NOMO-1 treated with DMSO at 0.1 percent for 48 hours (cell line): ENCODE measurements around the gene VDAC2.
"Not testable (repeated sequence)": the region's sequence is repeated elsewhere in the genome, so short reads cannot be mapped to it uniquely, and the experiment has no call there.

Experiments used
- DNase-seq: peaks from one replicate; lab custom pipeline; 2025; ENCODE audit not compliant: unreplicated experiment; lab: John Stamatoyannopoulos, UW

VDAC2 gene

DNA sequence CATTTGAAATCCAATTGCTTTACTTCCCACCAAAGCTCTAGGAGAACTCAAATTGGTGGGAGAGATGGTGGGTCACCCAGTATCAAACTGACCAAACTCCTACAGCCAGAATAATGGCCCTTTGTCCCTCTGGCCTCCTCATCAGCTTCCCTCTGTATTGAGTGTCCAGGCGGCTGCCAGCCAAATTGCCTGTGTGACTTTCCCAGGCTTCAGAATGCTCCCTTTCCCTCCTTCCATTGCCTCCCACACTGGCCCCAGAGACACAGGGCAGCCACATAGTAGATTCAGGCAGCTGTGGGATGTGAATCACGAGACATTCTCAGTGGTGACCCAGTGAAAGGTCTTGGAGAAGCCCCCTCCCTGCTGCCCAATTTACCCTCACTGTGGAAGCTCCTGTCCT is 12.7 kb upstream of the VDAC2 start:
- DNase-seq = no peak

- DNase-seq = not testable (repeated sequence)
Observed at GRCh38 chr10:75199949-75200348, 10.6 kb upstream of the VDAC2 start.

DNA sequence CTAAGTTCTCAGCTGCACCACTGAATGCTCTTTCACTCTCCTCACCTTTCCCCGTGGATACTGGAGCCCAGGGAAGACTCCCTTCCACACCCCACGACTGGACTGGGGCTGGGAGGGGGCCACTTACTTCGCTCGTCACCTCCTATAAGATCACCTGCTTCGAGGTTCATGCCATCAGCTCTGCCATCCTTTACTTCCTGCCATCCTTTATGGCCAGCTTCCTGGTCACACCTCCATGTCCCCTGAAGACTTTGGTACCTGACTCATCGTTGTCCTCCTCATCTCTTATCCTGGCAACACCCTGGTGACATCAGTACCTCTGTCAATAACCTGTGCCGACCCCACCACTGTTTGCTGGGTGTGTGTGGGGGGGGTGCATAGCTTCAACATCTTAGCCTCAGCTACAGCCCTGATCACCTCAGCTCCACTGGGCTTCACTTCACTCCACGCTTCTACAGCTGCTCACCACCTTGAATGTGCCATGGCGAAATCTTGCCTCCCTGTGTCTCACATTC is 8.7 kb upstream of the VDAC2 start:
- DNase-seq = no peak

- DNase-seq = no peak
Observed at GRCh38 chr10:75202321-75203045, 8.1 kb upstream of the VDAC2 start.

DNA sequence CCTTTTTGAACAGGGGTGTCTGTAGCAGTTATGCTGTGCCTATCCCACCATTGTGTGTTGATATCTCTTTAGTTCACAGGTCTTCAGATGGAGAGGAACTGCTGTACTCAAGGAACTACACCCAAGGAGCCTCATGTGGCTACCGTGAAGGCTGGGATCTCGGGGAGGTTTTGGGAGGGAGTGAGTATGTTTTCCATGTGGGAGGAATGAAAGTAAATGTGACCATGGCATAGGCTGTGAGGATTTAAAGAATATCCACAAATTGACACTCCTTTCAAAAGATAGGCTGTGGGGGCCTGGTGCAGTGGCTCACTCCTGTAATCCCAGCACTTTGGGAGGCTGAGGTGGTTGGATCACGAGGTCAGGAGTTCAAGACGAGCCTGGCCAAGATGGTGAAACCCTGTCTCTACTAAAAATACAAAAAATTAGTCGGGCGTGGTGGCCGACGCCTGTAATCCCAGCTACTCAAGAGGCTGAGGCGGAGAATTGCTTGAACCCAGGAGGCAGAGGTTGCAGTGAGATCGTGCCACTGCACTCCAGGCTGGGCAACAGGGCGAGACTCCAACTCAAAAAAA is 7.5 kb upstream of the VDAC2 start:
- not testable (repeated sequence) for DNase-seq

GRCh38 chr10:75203724-75204123 is 6.9 kb upstream of the VDAC2 start:
- DNase-seq = no peak

GRCh38 chr10:75205908-75206307 is 4.7 kb upstream of the VDAC2 start:
- DNase-seq = no peak

GRCh38 chr10:75206638-75207037 is 4.0 kb upstream of the VDAC2 start:
- DNase-seq = not testable (repeated sequence)

GRCh38 chr10:75207079-75207856 is 3.3 kb upstream of the VDAC2 start:
- DNase-seq = no peak

- DNase-seq = no peak
Observed at GRCh38 chr10:75207857-75208144, 2.8 kb upstream of the VDAC2 start.

GRCh38 chr10:75208181-75208580 is 2.4 kb upstream of the VDAC2 start:
- DNase-seq = no peak

- DNase-seq = peak; percentile 40
Observed at GRCh38 chr10:75209086-75209920, 1.3 kb upstream of the VDAC2 start.

DNA sequence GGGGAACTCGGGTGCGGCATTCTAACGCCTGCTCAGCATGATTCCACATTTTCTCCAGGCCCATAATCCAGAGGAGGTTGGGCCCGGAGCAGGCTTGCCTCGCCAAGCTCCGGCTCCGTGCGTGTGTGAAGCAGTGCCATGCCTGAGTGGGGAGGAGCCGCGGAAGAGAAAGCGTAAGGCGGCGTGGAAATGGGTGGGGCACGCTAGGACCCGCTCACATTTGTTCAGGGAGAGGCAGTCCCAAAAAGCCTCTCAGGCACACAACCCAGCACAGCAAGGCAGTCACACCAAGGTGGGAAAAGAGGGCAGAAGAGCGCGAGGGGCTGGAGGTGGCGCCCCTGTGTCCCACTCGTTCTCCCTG is 695 bp upstream of the VDAC2 start:
- peak; percentile 61 for DNase-seq

GRCh38 chr10:75211007-75211691 is 553 bp downstream of the VDAC2 start:
- DNase-seq = peak; percentile 38

DNA sequence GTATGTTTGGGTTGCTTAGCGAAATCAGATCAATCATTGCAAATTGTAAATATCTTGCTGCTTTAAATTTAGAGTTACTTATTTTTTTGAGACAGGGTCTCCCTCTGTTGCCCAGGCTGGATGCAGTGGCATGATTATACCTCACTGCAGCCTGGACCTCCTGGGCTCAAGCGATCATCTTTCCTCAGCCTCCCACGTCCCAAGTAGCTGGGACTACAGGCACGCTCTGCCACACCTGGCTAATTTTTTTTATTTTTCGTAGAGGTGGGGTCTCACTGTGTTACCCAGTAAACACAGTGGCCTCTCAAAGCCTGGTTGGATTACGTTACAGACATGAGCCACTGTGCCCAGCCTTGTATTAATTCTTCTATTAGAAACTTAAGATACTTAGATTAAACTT is 1.7 kb downstream of the VDAC2 start:
- no peak for DNase-seq

DNA sequence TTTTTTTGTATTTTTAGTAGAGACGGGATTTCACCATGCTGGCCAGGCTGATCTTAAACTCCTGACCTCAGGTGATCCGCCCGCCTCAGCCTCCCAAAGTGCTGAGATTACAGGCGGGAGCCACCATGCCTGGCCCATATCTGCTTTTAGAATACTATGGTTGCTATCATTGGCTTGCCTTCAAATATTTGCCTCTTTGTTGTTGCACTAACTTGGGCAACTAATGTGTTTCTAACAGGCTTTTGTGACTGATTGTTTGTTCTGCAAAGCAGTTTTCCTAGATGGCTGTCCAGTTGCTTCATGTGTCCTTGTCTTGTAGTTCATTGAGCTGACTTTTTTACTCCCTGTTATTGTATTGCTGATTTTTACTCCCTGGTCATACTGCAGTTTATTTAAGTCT is 9.7 kb downstream of the VDAC2 start:
- DNase-seq = no peak

DNA sequence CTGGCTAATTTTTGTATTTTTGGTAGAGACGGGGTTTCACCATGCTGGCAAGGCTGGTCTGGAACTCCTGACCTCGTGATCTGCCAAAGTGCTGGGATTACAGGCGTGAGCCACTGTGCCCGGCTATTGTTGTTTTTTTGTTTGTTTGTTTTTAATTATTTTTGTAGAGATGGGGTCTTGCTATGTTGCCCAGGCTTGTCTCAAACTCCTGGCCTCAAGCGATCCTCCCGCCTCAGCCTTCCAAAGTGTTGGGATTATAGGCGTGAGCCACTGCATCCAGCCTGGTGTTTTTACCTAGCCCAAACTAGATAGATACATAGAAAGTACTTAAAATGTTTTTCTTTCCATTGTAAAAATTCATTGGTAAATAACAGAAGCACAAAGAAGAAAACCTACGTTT is 10.9 kb downstream of the VDAC2 start:
- not testable (repeated sequence) for DNase-seq

GRCh38 chr10:75223507-75223906 is 12.9 kb downstream of the VDAC2 start:
- DNase-seq = no peak

GRCh38 chr10:75226095-75226494 is 15.5 kb downstream of the VDAC2 start:
- DNase-seq = no peak

DNA sequence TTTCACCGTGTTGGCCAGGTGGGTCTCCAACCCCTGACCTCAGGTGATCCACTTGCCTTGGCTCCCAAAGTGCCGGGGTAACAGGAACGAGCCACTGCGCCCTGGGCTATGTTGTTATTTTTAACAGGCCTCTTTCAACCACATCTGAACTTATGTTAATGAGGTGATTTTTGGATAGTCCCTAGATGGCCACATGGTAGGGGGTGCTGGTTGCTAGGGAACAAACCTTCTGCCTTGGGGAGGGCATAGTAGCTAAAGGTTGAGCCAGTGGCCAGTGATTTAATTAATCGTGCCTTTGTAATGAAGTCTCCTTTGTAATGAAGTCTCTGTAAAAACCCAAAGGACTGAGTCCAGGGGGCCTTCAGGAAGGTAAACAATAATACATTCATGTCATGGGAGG is 16.1 kb downstream of the VDAC2 start:
- DNase-seq = no peak

GRCh38 chr10:75228278-75228677 is 17.7 kb downstream of the VDAC2 start:
- no peak for DNase-seq
